ENCODE data around the gene NSRP1. TPM values are rescaled to one million over a fixed set of nuclear protein-coding genes. Genes with fewer than 3 reads are reported as not detected.

Gene NSRP1
- total and polyA plus RNA-seq, 2 of the 13 experiments (the other 11 are each of a cell fraction or from before 2014, with no cell fraction given), result 7.0 to 14.3 TPM

DNA sequence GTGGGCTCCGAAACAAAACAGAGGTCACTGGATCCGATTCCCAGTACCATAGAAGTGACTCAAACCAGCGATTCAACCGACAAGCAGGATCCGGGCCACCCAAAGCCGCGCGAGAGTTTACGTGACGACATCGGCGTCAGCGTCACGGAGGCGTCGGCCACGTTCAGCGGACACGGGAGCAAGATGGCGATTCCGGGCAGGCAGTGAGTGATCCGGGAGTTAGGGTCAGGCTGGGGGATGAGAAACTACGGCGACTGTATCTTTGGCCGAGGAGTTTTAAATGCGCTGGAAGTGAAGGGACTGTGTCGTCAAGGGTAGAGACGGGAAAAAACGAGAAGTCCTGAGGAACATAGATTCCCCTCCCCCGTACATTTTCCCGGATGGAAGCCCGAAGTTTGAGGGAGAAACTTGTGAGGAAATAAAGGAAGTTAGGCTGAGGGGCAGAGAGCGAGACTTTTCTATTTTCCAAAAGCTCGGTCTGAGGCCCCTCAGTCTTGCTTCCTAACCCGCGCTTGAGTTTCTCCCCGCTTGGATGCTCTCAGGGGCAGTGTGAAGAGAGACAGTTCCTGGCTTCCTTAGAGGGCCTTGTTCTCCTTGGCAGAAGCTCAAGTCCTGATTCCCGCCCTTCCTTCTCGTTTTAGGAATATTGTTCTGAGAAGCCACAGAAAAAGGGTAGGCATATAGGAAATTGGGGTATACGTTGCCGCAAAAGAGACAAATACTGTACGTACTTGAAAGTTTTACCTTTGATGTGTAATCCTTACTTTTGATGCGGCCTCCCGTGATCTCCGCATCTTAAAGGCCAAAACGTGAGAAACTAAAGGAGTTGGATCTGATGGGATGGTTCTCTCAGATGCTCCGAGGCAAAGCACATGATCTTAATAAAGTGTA, at the start of gene NSRP1 (continued):
- TF ChIP-seq, protein P1, sequence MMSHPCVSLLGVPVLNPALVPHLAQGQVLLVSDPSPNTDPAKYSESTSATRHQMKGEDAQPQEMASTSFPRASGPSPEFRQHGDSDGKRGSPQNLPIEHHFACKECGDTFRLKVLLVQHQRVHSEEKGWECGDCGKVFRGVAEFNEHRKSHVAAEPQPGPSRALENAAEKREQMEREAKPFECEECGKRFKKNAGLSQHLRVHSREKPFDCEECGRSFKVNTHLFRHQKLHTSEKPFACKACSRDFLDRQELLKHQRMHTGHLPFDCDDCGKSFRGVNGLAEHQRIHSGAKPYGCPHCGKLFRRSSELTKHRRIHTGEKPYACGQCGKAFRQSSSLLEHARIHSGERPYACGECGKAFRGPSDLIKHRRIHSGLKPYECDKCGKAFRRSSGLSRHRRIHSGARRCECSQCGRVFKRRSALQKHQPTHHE (CRISPR knock-in tag; IDR thresholded peaks at IDR 0.05; ENCODE audit: borderline replicate concordance), result peak; percentile 86; the same call in 1 of the 2 replicates
- TF ChIP-seq CBX1 (IDR thresholded peaks at IDR 0.05; ENCODE audit: low read depth) (no peak), ZNF383 (CRISPR knock-in tag; IDR thresholded peaks at IDR 0.05; ENCODE audit: borderline replicate concordance) (no peak), MZF1 (CRISPR knock-in tag; IDR thresholded peaks at IDR 0.05; ENCODE audit: borderline replicate concordance) (no peak), ZNF841 (CRISPR knock-in tag; IDR thresholded peaks at IDR 0.05; ENCODE audit: borderline replicate concordance) (no peak), TAF1 (CRISPR knock-in tag; IDR thresholded peaks at IDR 0.05) (peak; percentile 99), ZNF839 (CRISPR knock-in tag; IDR thresholded peaks at IDR 0.05; ENCODE audit: borderline replicate concordance) (no peak), ZNF12 (CRISPR knock-in tag; IDR thresholded peaks at IDR 0.05) (no peak), HMG20A (CRISPR knock-in tag; IDR thresholded peaks at IDR 0.05; ENCODE audit: borderline replicate concordance) (no peak), ARNT2 (CRISPR knock-in tag; IDR thresholded peaks at IDR 0.05; ENCODE audit: low read depth) (peak; percentile 93), SRSF1 (optimal IDR thresholded peaks at IDR 0.05; ENCODE audit: low read depth, low read length) (peak; percentile 86), U2AF2 (IDR thresholded peaks at IDR 0.05; ENCODE audit: low read depth, low read length) (no peak)
- TF ChIP-seq, protein P2, sequence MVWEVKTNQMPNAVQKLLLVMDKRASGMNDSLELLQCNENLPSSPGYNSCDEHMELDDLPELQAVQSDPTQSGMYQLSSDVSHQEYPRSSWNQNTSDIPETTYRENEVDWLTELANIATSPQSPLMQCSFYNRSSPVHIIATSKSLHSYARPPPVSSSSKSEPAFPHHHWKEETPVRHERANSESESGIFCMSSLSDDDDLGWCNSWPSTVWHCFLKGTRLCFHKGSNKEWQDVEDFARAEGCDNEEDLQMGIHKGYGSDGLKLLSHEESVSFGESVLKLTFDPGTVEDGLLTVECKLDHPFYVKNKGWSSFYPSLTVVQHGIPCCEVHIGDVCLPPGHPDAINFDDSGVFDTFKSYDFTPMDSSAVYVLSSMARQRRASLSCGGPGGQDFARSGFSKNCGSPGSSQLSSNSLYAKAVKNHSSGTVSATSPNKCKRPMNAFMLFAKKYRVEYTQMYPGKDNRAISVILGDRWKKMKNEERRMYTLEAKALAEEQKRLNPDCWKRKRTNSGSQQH (CRISPR knock-in tag; IDR thresholded peaks at IDR 0.05; ENCODE audit: low read depth), result no peak
- TF ChIP-seq, protein P3, sequence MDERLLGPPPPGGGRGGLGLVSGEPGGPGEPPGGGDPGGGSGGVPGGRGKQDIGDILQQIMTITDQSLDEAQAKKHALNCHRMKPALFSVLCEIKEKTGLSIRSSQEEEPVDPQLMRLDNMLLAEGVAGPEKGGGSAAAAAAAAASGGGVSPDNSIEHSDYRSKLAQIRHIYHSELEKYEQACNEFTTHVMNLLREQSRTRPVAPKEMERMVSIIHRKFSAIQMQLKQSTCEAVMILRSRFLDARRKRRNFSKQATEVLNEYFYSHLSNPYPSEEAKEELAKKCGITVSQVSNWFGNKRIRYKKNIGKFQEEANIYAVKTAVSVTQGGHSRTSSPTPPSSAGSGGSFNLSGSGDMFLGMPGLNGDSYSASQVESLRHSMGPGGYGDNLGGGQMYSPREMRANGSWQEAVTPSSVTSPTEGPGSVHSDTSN (CRISPR knock-in tag; IDR thresholded peaks at IDR 0.05), result no peak
- TF ChIP-seq, protein P4, sequence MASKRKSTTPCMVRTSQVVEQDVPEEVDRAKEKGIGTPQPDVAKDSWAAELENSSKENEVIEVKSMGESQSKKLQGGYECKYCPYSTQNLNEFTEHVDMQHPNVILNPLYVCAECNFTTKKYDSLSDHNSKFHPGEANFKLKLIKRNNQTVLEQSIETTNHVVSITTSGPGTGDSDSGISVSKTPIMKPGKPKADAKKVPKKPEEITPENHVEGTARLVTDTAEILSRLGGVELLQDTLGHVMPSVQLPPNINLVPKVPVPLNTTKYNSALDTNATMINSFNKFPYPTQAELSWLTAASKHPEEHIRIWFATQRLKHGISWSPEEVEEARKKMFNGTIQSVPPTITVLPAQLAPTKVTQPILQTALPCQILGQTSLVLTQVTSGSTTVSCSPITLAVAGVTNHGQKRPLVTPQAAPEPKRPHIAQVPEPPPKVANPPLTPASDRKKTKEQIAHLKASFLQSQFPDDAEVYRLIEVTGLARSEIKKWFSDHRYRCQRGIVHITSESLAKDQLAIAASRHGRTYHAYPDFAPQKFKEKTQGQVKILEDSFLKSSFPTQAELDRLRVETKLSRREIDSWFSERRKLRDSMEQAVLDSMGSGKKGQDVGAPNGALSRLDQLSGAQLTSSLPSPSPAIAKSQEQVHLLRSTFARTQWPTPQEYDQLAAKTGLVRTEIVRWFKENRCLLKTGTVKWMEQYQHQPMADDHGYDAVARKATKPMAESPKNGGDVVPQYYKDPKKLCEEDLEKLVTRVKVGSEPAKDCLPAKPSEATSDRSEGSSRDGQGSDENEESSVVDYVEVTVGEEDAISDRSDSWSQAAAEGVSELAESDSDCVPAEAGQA (IDR thresholded peaks at IDR 0.05; ENCODE audit: low read depth), result peak; percentile 87
- TF ChIP-seq, protein P4 (CRISPR knock-in tag; IDR thresholded peaks at IDR 0.05; ENCODE audit: borderline replicate concordance), result no peak
- TF ChIP-seq, protein P5, sequence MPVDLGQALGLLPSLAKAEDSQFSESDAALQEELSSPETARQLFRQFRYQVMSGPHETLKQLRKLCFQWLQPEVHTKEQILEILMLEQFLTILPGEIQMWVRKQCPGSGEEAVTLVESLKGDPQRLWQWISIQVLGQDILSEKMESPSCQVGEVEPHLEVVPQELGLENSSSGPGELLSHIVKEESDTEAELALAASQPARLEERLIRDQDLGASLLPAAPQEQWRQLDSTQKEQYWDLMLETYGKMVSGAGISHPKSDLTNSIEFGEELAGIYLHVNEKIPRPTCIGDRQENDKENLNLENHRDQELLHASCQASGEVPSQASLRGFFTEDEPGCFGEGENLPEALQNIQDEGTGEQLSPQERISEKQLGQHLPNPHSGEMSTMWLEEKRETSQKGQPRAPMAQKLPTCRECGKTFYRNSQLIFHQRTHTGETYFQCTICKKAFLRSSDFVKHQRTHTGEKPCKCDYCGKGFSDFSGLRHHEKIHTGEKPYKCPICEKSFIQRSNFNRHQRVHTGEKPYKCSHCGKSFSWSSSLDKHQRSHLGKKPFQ (CRISPR knock-in tag; IDR thresholded peaks at IDR 0.05; ENCODE audit: insufficient replicate concordance), result no peak

Data from HepG2 (cell line).